ENCODE results near the gene MTHFSD.

GRCh38 chr16:86494039-86494564 is 60.9 kb downstream of the MTHFSD start:
- TF ChIP-seq POLR2A (IDR thresholded peaks at IDR 0.05; ENCODE audit: low read length) = no peak
- no peak for TF ChIP-seq GATA1 (IDR thresholded peaks at IDR 0.05; ENCODE audit: low read depth, low read length)

Data from erythroblast (primary cell).